K562 (cell line): ENCODE measurements around the gene AMFR. TPM values are rescaled to one million over a fixed set of nuclear protein-coding genes. Genes with fewer than 3 reads are reported as not detected.

Source experiments
- ATAC-seq: fragments of 200-7000 bp; cut with Tn5 transposase; 3 replicates; pipeline ENCODE4 v1.9.1; 2020; ENCODE audit warnings: moderate library complexity
- BruUV-seq: library from RNA; stranded (reverse); fragments of 400-500 nt; replicated peaks from 2 replicates; lab custom pipeline; 2021; lab: Mats Ljungman, UMichigan
- CTCF ChIA-PET: fragments of 300-600 bp; formaldehyde crosslinking; extraction: SDS; loops from one replicate; lab custom pipeline; 2021; ENCODE audit warnings: low intra/inter-chr PET ratio; lab: Yijun Ruan, JAX
- POLR2A ChIA-PET: fragments of 300-600, 350-650 bp; sonication (Branson Sonifier 250); formaldehyde crosslinking; extraction: SDS; loops from one replicate; lab custom pipeline; 2021; ENCODE audit warnings: antibody characterized with exemption, inconsistent platforms; lab: Yijun Ruan, JAX
- DNase-seq, 4 experiments: peaks; one replicate each; pipeline versions ENCODE4 v3.0.0 to v3.0.0-alpha.2; 2011 to 2018; ENCODE audit warnings: low spot score in 3 of 4, mixed read lengths in 3 of 4; ENCODE audit errors: extremely low read depth in 1 of 4
- FAIRE-seq: peaks from 2 replicates; lab custom pipeline; 2011; peaks lifted over from hg19 to GRCh38; lab: Jason Lieb, UNC
- H2AFZ ChIP-seq: 2 replicates; pipeline ENCODE4 v1.6.0; 2011; ENCODE audit warnings: low read depth, low read length, control low read depth, inconsistent platforms
- H3K27ac ChIP-seq: fragments of 200-600 bp; 3 replicates; pipeline ENCODE4 v1.8.0; 2011; ENCODE audit warnings: low read depth, mild to moderate bottlenecking, control low read depth, inconsistent platforms, low read length, moderate library complexity, mixed read lengths; ENCODE audit errors: extremely low read depth
- H3K27me3 ChIP-seq, 2 experiments: fragments of 300-600 bp in 1 of 2; 2 replicates in 1 of 2; 3 replicates in 1 of 2; pipeline versions ENCODE4 v1.6.0 to v1.8.0; 2011; ENCODE audit warnings: inconsistent platforms in 2 of 2, low read length in 2 of 2, mild to moderate bottlenecking in 1 of 2, mixed read lengths in 1 of 2, moderate library complexity in 1 of 2; ENCODE audit not compliant: control insufficient read depth in 2 of 2, insufficient read depth in 2 of 2
- H3K36me3 ChIP-seq: fragments of 300-600 bp; 3 replicates; pipeline ENCODE4 v1.8.0; 2011; ENCODE audit warnings: mild to moderate bottlenecking, low read length, inconsistent platforms; ENCODE audit not compliant: control insufficient read depth, insufficient read depth
- H3K4me1 ChIP-seq, 2 experiments: fragments of 200-600 bp in 1 of 2; replicated peaks in 1 of 2; 2 replicates in 1 of 2; 3 replicates in 1 of 2; pipeline versions ENCODE4 v1.5.1 to v1.8.0; 2011; ENCODE audit warnings: inconsistent platforms in 2 of 2, low read length in 2 of 2, mild to moderate bottlenecking in 1 of 2, mixed read lengths in 1 of 2, moderate library complexity in 1 of 2; ENCODE audit not compliant: control insufficient read depth in 2 of 2, insufficient read depth in 2 of 2
- H3K4me2 ChIP-seq: 2 replicates; pipeline ENCODE4 v1.6.1; 2011; ENCODE audit warnings: low read length, control low read depth, inconsistent platforms, mixed read lengths; ENCODE audit not compliant: insufficient read depth
- H3K4me3 ChIP-seq: fragments of 200-600 bp; sonication (generic), shearing (Covaris generic); 2 replicates; pipeline ENCODE4 v1.5.1; 2016; ENCODE audit warnings: control low read depth, inconsistent platforms
- H3K79me2 ChIP-seq: fragments of 200-600 bp; 3 replicates; pipeline ENCODE4 v1.8.0; 2011; ENCODE audit warnings: low read length, inconsistent platforms; ENCODE audit not compliant: control insufficient read depth, insufficient read depth
- H3K9ac ChIP-seq, 2 experiments: 2 replicates each; pipeline versions ENCODE4 v1.6.0 to v1.6.1; 2011; ENCODE audit warnings: low read depth in 2 of 2, low read length in 2 of 2, control low read depth in 1 of 2, inconsistent platforms in 1 of 2, mild to moderate bottlenecking in 1 of 2, mixed read lengths in 1 of 2; ENCODE audit not compliant: insufficient read depth in 1 of 2
- H3K9me1 ChIP-seq: one replicate; pipeline ENCODE4 v1.6.0; 2011; ENCODE audit warnings: inconsistent platforms, mild to moderate bottlenecking, low read length, moderate library complexity; ENCODE audit not compliant: control insufficient read depth, insufficient read depth
- H3K9me3 ChIP-seq: replicated peaks from 2 replicates; pipeline ENCODE4 v1.5.1; 2011; ENCODE audit warnings: low read depth, low read length, inconsistent platforms; ENCODE audit not compliant: control insufficient read depth, insufficient read depth
- H4K20me1 ChIP-seq: replicated peaks from 2 replicates; pipeline ENCODE4 v1.6.1; 2011; ENCODE audit warnings: low read length, inconsistent platforms, mixed read lengths; ENCODE audit not compliant: control insufficient read depth, insufficient read depth
- CHD1 ChIP-seq: fragments of 200-600 bp; sonication (generic); IDR thresholded peaks from one replicate; pipeline ENCODE4 v1.6.1; 2012; ENCODE audit warnings: mild to moderate bottlenecking, moderate library complexity, low read length, inconsistent platforms
- CXXC5 ChIP-seq: fragments of 250-450 bp; sonication (Bioruptor Pico); IDR thresholded peaks from 2 replicates; pipeline ENCODE4 v1.8.0; 2022; ENCODE audit warnings: inconsistent platforms, mild to moderate bottlenecking, moderate library complexity
- GATA2 ChIP-seq: sonication (generic); formaldehyde crosslinking; IDR thresholded peaks from 2 replicates; pipeline ENCODE4 v1.4.0; 2020; ENCODE audit warnings: mild to moderate bottlenecking, missing genetic modification reagents
- GATAD2B ChIP-seq: fragments of 450-650 bp; IDR thresholded peaks from 2 replicates; pipeline ENCODE4 v1.6.1; 2017; ENCODE audit warnings: mild to moderate bottlenecking, borderline replicate concordance
- HDAC1 ChIP-seq, 2 experiments: fragments of 450-650 bp; IDR thresholded peaks; 2 replicates each; pipeline ENCODE4 v1.6.1; 2016 to 2017; ENCODE audit warnings: inconsistent platforms in 1 of 2, mild to moderate bottlenecking in 1 of 2, moderate library complexity in 1 of 2
- HIVEP1 ChIP-seq: fragments of 250-450 bp; sonication (Bioruptor Pico); IDR thresholded peaks from 2 replicates; pipeline ENCODE4 v1.4.0; 2020; ENCODE audit warnings: mild to moderate bottlenecking
- HMBOX1 ChIP-seq: sonication (generic); IDR thresholded peaks from 2 replicates; pipeline ENCODE4 v1.6.1; 2016
- LEF1 ChIP-seq: fragments of 450-650 bp; IDR thresholded peaks from 2 replicates; pipeline ENCODE4 v1.6.1; 2016; ENCODE audit warnings: mild to moderate bottlenecking
- MTA3 ChIP-seq: fragments of 450-650 bp; formaldehyde crosslinking; IDR thresholded peaks from 2 replicates; pipeline ENCODE4 v1.6.1; 2017; ENCODE audit warnings: mild to moderate bottlenecking, borderline replicate concordance
- NELFE ChIP-seq: IDR thresholded peaks from 2 replicates; pipeline ENCODE4 v1.6.1; 2011; ENCODE audit warnings: mild to moderate bottlenecking; ENCODE audit not compliant: insufficient read depth, insufficient read length
- PML ChIP-seq: IDR thresholded peaks from 2 replicates; pipeline ENCODE4 v1.6.1; 2012; ENCODE audit warnings: low read length, inconsistent platforms
- RFX5 ChIP-seq: IDR thresholded peaks from 2 replicates; pipeline ENCODE4 v1.6.1; 2011; ENCODE audit warnings: low read depth, mild to moderate bottlenecking, improper control_type of control experiment, low read length
- SMARCE1 ChIP-seq: fragments of 450-650 bp; IDR thresholded peaks from 2 replicates; pipeline ENCODE4 v1.7.1; 2016; ENCODE audit warnings: mild to moderate bottlenecking
- TAL1 ChIP-seq: fragments of 450-650 bp; IDR thresholded peaks from 2 replicates; pipeline ENCODE4 v1.6.1; 2016; ENCODE audit warnings: mild to moderate bottlenecking
- TCF3 ChIP-seq: sonication (generic); formaldehyde crosslinking; IDR thresholded peaks from 2 replicates; pipeline ENCODE4 v1.4.0; 2020; ENCODE audit warnings: mild to moderate bottlenecking, missing genetic modification reagents
- TCF7 ChIP-seq: sonication (generic); IDR thresholded peaks from 2 replicates; pipeline ENCODE4 v1.6.1; 2016; ENCODE audit warnings: antibody characterized with exemption, borderline replicate concordance
- UBTF ChIP-seq, 2 experiments: IDR thresholded peaks; 2 replicates each; pipeline ENCODE4 v1.6.1; 2012; ENCODE audit warnings: improper control_type of control experiment in 2 of 2, low read depth in 2 of 2, low read length in 2 of 2, borderline replicate concordance in 1 of 2
- WGBS: fragments of 100-300 bp; shearing (Covaris generic); methylation state at CpG from one replicate; pipeline ENCODE4 v1.1.6; 2016; ENCODE audit warnings: low coverage, mixed read lengths; ENCODE audit not compliant: insufficient coverage; ENCODE audit errors: missing lambda C conversion rate; 5-methylcytosine and 5-hydroxymethylcytosine counted together
- in situ Hi-C: fragments of 300-500 bp; cut with MboI; formaldehyde crosslinking; loops from 4 replicates; pipeline ENCODE4 v1.15.0; 2018; ENCODE audit warnings: inconsistent platforms, mixed read lengths
- intact Hi-C: fragments of 100-400 bp; cut with micrococcal nuclease; formaldehyde crosslinking; loops from 2 replicates; pipeline ENCODE4 v1.14.2; 2022
- polyA plus RNA-seq, 8 experiments: library from polyadenylated mRNA; depleted of rRNA in 4 of 8; stranded (reverse) in 5 of 8; unstranded in 3 of 8; fragments of >200 nt; fragmentation: Nextera tagmentation in 2 of 8; fragmentation: Illumina TruSeq in 1 of 8; extraction: Ambion mirVana in 2 of 8; extraction: Trizol in 1 of 8; gene quantifications; 2 replicates each; pipeline versions ENCODE4 v1.2.1 to v1.2.3, GENCODE V29; 2011 to 2014; ENCODE audit warnings: inconsistent platforms in 1 of 8, missing spikeins in 1 of 8
- total RNA-seq, 7 experiments: library from RNA; depleted of rRNA in 6 of 7; stranded (reverse); fragments of >200 nt in 6 of 7; fragmentation: Illumina TruSeq in 2 of 7; extraction: Trizol in 2 of 7; gene quantifications; 2 replicates each; pipeline versions ENCODE4 v1.2.1 to v1.2.3, GENCODE V29; 2011 to 2021; ENCODE audit warnings: low replicate concordance in 1 of 7
- TF ChIP-seq, protein P1 (sequence below): IDR thresholded peaks from 2 replicates; pipeline ENCODE4 v1.6.1; 2011; ENCODE audit not compliant: insufficient read length; ENCODE audit errors: extremely low read depth

Gene AMFR
- total and polyA plus RNA-seq, 9 of the 15 experiments (the other 6 are each of a cell fraction or from before 2014, with no cell fraction given) = 15.6 to 113 (median 58.4) TPM

DNA sequence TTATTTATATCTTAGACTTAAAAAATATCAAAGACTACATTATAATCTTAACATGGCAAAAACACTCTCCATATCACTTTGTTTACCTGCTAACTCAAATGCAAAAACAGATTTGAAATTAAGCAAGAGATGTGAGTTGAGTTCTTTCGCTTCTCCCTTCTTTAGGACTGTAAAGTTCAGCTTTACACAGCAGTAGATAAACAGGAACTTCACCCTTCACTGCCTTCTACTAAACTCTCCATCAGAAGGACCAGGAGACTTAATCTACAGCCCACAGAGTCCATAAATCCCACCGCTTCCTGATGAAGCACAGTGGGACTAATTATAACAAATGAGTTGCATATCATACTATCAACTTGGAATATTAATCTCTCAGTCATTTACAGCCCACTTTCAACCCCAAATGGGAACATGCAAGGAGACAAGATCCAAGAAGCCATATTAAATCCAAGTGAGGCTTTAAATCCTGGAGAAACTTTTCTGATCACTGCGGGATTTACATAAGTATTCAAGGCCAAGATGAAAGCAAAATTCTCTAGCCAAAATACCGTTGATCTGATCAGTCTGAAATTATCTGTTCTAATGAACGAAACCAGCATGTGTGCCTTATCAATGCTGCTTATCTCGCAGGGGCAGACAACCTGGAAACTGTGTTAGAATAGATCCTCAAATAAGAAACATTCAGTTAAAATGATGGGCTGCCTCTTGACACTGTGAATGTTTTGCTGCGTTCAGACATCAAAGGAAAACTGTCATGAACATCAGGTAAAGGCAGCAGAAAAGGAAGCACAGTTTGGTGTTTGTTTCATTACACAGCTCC is 1.6 kb downstream of the AMFR start:
- ChIA-PET CTCF (no interaction called here), POLR2A (interaction anchor here (0.7 to 2.1 kb wide), 4 partner anchors 10 to 134 kb away, joined by 3 to 6 read pairs (median 5); partner anchors contain the start of genes NUDT21 and OGFOD1)
- Histone ChIP-seq H3K9me1 (no peaks in the 10 kb centered on the region), H3K79me2 (peaks cover 62% of the 10 kb centered on the region), H3K4me2 (peak overlapping the region; percentile 79), H4K20me1 (peaks cover 12% of the 10 kb centered on the region; the same call in 1 of the 2 replicates), H3K9me3 (no peaks in the 10 kb centered on the region), H3K27ac (peak overlapping the region; percentile 85), H3K4me3 (peak overlapping the region; percentile 90), H3K9ac (peak overlapping the region; percentile 70 to 94), H3K4me1 (peaks cover 23 to 42% of the 10 kb centered on the region in 2 experiments), H3K36me3 (peaks cover 7% of the 10 kb centered on the region; the same call in 1 of the 3 replicates), H3K27me3 (no peaks in the 10 kb centered on the region), H2AFZ (no peak overlapping the region)
- in situ Hi-C loops (no loop called here), intact Hi-C loops (loop anchor here (2.0 kb wide), 1 partner anchor 67 kb away; no protein-coding TSS in a partner anchor)
- peak in 2 of 4 experiments; percentile 23 to 50 for DNase-seq
- ATAC-seq = peak; percentile 30; the same call in 2 of the 3 replicates
- BruUV-seq = TSS peak; percentile 70
- peak; percentile 76 for FAIRE-seq
- 3% methylated on average over 7 of the region's 7 CpGs for WGBS
- TF ChIP-seq UBTF (IDR thresholded peaks at IDR 0.05; ENCODE audit: borderline replicate concordance in 1 of 2, low read depth in 2 of 2, low read length in 2 of 2) (0 out of 4 replicates have a peak, but pooled peaks of 1 of the 2 experiments have one; percentile 18), CHD1 (peak; percentile 23), TCF7 (peak; percentile 71; the same call in 1 of the 2 replicates), LEF1 (peak; percentile 70), CXXC5 (CRISPR knock-in tag) (peak; percentile 21; the same call in 1 of the 2 replicates), GATAD2B (peak; percentile 20; the same call in 1 of the 2 replicates), HDAC1 (IDR thresholded peaks at IDR 0.05) (peak in 1 of 2 experiments; percentile 25; a peak in 1 of 4 replicates), RFX5 (no peak), HMBOX1 (peak; percentile 28; the same call in 1 of the 2 replicates), SMARCE1 (peak; percentile 47; the same call in 1 of the 2 replicates), MTA3 (0 out of 2 replicates have a peak, but pooled peaks have one; percentile 25), GATA2 (0 out of 2 replicates have a peak, but pooled peaks have one; percentile 51), NELFE (no peak), HIVEP1 (no peak), TCF3 (CRISPR knock-in tag) (peak; percentile 21; the same call in 1 of the 2 replicates), TAL1 (peak; percentile 56), PML (0 out of 2 replicates have a peak, but pooled peaks have one; percentile 5)
- TF ChIP-seq, protein P1, sequence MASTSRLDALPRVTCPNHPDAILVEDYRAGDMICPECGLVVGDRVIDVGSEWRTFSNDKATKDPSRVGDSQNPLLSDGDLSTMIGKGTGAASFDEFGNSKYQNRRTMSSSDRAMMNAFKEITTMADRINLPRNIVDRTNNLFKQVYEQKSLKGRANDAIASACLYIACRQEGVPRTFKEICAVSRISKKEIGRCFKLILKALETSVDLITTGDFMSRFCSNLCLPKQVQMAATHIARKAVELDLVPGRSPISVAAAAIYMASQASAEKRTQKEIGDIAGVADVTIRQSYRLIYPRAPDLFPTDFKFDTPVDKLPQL = no peak
